ENCODE results near the gene FTO.
A peak's percentile ranks its signal among the peaks of the same experiment; 100 is the strongest.

FTO gene

GRCh38 chr16:54007504-54007903, 303.5 kb downstream of the FTO start:
- no peak for DNase-seq (ENCODE audit: low spot score)

- DNase-seq (ENCODE audit: low spot score), result no peak
Measured at GRCh38 chr16:54009464-54010176, 305.7 kb downstream of the FTO start.

GRCh38 chr16:54015147-54015546, 311.2 kb downstream of the FTO start:
- DNase-seq (ENCODE audit: low spot score), result no peak

GRCh38 chr16:54022362-54022761, 318.4 kb downstream of the FTO start:
- no peak for DNase-seq (ENCODE audit: low spot score)

- no peak for DNase-seq (ENCODE audit: low spot score)
Measured at GRCh38 chr16:54026456-54026855, 322.5 kb downstream of the FTO start.

- peak; percentile 65 for DNase-seq (ENCODE audit: low spot score)
Measured at GRCh38 chr16:54027062-54027461, 323.1 kb downstream of the FTO start.

- no peak for DNase-seq (ENCODE audit: low spot score)
Measured at GRCh38 chr16:54027558-54027957, 323.6 kb downstream of the FTO start.

GRCh38 chr16:54027995-54028394, 324.0 kb downstream of the FTO start:
- no peak for DNase-seq (ENCODE audit: low spot score)

GRCh38 chr16:54030451-54030850, 326.5 kb downstream of the FTO start:
- no peak for DNase-seq (ENCODE audit: low spot score)

- no peak for DNase-seq (ENCODE audit: low spot score)
Measured at GRCh38 chr16:54031107-54031760, 327.3 kb downstream of the FTO start.

GRCh38 chr16:54033747-54034146, 329.8 kb downstream of the FTO start:
- DNase-seq (ENCODE audit: low spot score), result no peak

- DNase-seq (ENCODE audit: low spot score), result no peak
Measured at GRCh38 chr16:54034684-54035083, 330.7 kb downstream of the FTO start.

GRCh38 chr16:54040480-54040879, 336.5 kb downstream of the FTO start:
- no peak for DNase-seq (ENCODE audit: low spot score)

GRCh38 chr16:54040975-54041374, 337.0 kb downstream of the FTO start:
- DNase-seq (ENCODE audit: low spot score), result no peak

- no peak for DNase-seq (ENCODE audit: low spot score)
Measured at GRCh38 chr16:54048586-54049495, 344.9 kb downstream of the FTO start.

- DNase-seq (ENCODE audit: low spot score), result no peak
Measured at GRCh38 chr16:54049591-54050458, 345.9 kb downstream of the FTO start.

- DNase-seq (ENCODE audit: low spot score), result no peak
Measured at GRCh38 chr16:54050459-54051210, 346.7 kb downstream of the FTO start.

GRCh38 chr16:54051821-54052220, 347.9 kb downstream of the FTO start:
- DNase-seq (ENCODE audit: low spot score), result no peak

GRCh38 chr16:54052271-54052670, 348.3 kb downstream of the FTO start:
- no peak for DNase-seq (ENCODE audit: low spot score)

GRCh38 chr16:54053891-54054820, 350.2 kb downstream of the FTO start:
- DNase-seq (ENCODE audit: low spot score), result no peak
